PC-3 (cell line): ENCODE results near the gene CDC25A. TPM values are rescaled to one million over a fixed set of nuclear protein-coding genes. Genes with fewer than 3 reads are reported as not detected.
A peak's percentile ranks its signal among the peaks of the same experiment; 100 is the strongest.

Source experiments
- ATAC-seq: fragments of 200-7000 bp; cut with Tn5 transposase; 2 replicates; pipeline ENCODE4 v1.9.1; 2020; ENCODE audit warnings: mild to moderate bottlenecking, moderate library complexity
- BruUV-seq: library from RNA; stranded (reverse); fragments of 400-500 nt; replicated peaks from 2 replicates; lab custom pipeline; 2021; lab: Mats Ljungman, UMichigan
- CTCF ChIA-PET: fragments of 300-600 bp; sonication (Branson Sonifier 250); formaldehyde crosslinking; loops from one replicate; lab custom pipeline; 2022; ENCODE audit warnings: antibody characterized with exemption; lab: Charles Lee
- POLR2A ChIA-PET: fragments of 300-600 bp; sonication (Branson Sonifier 250); formaldehyde crosslinking; loops from one replicate; lab custom pipeline; 2022; ENCODE audit warnings: antibody characterized with exemption; ENCODE audit not compliant: unreplicated experiment; lab: Charles Lee
- DNase-seq: peaks from one replicate; pipeline ENCODE4 v3.0.0-alpha.2; 2015
- H2AFZ ChIP-seq: fragments of 300-600 bp; sonication (generic); 2 replicates; pipeline ENCODE4 v1.6.0; 2016; ENCODE audit warnings: antibody characterized with exemption, low read length
- H3F3A ChIP-seq: fragments of 300-600 bp; sonication (generic); one replicate; pipeline ENCODE4 v1.6.0; 2017; ENCODE audit warnings: antibody characterized with exemption, low read length, control low read depth, mild to moderate bottlenecking; ENCODE audit not compliant: unreplicated experiment
- H3K27ac ChIP-seq: fragments of 300-600 bp; sonication (generic); 2 replicates; pipeline ENCODE4 v1.5.1; 2016; ENCODE audit warnings: mild to moderate bottlenecking, low read length
- H3K27me3 ChIP-seq: fragments of 300-600 bp; sonication (generic); 2 replicates; pipeline ENCODE4 v1.6.1; 2016; ENCODE audit warnings: low read length, mixed read lengths
- H3K36me3 ChIP-seq: fragments of 300-600 bp; sonication (generic); 2 replicates; pipeline ENCODE4 v1.6.1; 2016; ENCODE audit warnings: low read depth, mixed run types, low read length, mixed read lengths
- H3K4me1 ChIP-seq: fragments of 300-600 bp; sonication (generic); 2 replicates; pipeline ENCODE4 v1.5.1; 2016; ENCODE audit warnings: low read length; ENCODE audit not compliant: insufficient read depth
- H3K4me2 ChIP-seq: fragments of 300-600 bp; sonication (generic); 2 replicates; pipeline ENCODE4 v1.6.0; 2016; ENCODE audit warnings: low read length
- H3K4me3 ChIP-seq: fragments of 300-600 bp; sonication (generic); 2 replicates; pipeline ENCODE4 v1.5.1; 2016; ENCODE audit warnings: mild to moderate bottlenecking, low read length, mixed read lengths
- H3K79me2 ChIP-seq: fragments of 300-600 bp; sonication (generic); 2 replicates; pipeline ENCODE4 v1.6.1; 2017; ENCODE audit warnings: low read length, mixed read lengths
- H3K9ac ChIP-seq: fragments of 300-600 bp; sonication (generic); 2 replicates; pipeline ENCODE4 v1.6.0; 2016; ENCODE audit warnings: mild to moderate bottlenecking, low read length
- H3K9me2 ChIP-seq: fragments of 300-600 bp; sonication (generic); replicated peaks from 2 replicates; pipeline ENCODE4 v1.6.1; 2016; ENCODE audit warnings: mixed run types, low read length, mixed read lengths
- H3K9me3 ChIP-seq: fragments of 300-600 bp; sonication (generic); 2 replicates; pipeline ENCODE4 v1.6.1; 2016; ENCODE audit warnings: low read length, mixed read lengths
- H4K20me1 ChIP-seq: fragments of 300-600 bp; sonication (generic); 2 replicates; pipeline ENCODE4 v1.6.1; 2016; ENCODE audit warnings: low read length, mixed read lengths
- CTCF ChIP-seq: fragments of 300-600 bp; sonication (generic); conservative IDR thresholded peaks from 2 replicates; pipeline ENCODE4 v1.5.1; 2017; ENCODE audit warnings: antibody characterized with exemption, low read depth, mild to moderate bottlenecking, low read length
- EZH2 ChIP-seq: fragments of 300-600 bp; sonication (generic); IDR thresholded peaks from one replicate; pipeline ENCODE4 v1.6.1; 2017; ENCODE audit warnings: antibody characterized with exemption, mild to moderate bottlenecking, low read length; ENCODE audit not compliant: unreplicated experiment
- EZH2phosphoT487 ChIP-seq: fragments of 300-600 bp; sonication (generic); IDR thresholded peaks from 2 replicates; pipeline ENCODE4 v1.6.1; 2018; ENCODE audit warnings: mild to moderate bottlenecking, antibody characterized with exemption, low read length, borderline replicate concordance
- intact Hi-C: fragments of 100-400 bp; cut with micrococcal nuclease; formaldehyde crosslinking; loops from 2 replicates; pipeline ENCODE4 v1.9.0; 2023
- total RNA-seq: library from RNA; depleted of rRNA; stranded (reverse); fragments of >200 nt; gene quantifications from 2 replicates; pipeline ENCODE4 v1.2.3, GENCODE V29; 2014

CDC25A gene
- total RNA-seq, 1 experiment from 2014 or later = 43.0 TPM

GRCh38 chr3:48226939-48227338, 38.7 kb upstream of the CDC25A start:
- H3F3A ChIP-seq = no peaks in the 10 kb centered on the region
- H3K9ac ChIP-seq = no peak overlapping the region
- no peak overlapping the region for H3K4me2 ChIP-seq
- no peaks in the 10 kb centered on the region for H4K20me1 ChIP-seq
- no TSS peak for BruUV-seq
- no peak overlapping the region for H3K27ac ChIP-seq
- no peak for DNase-seq
- H2AFZ ChIP-seq = no peak overlapping the region
- no peak overlapping the region for H3K4me3 ChIP-seq
- no peaks in the 10 kb centered on the region for H3K36me3 ChIP-seq
- H3K27me3 ChIP-seq = no peaks in the 10 kb centered on the region
- H3K9me2 ChIP-seq = no peaks in the 10 kb centered on the region
- H3K79me2 ChIP-seq = no peaks in the 10 kb centered on the region
- intact Hi-C loops = no loop called here
- ATAC-seq = no peak
- TF ChIP-seq CTCF (no peak), EZH2 (no peak), EZH2phosphoT487 (no peak)
- CTCF ChIA-PET = interaction anchor here (0.5 to 2.0 kb wide), 2 partner anchors 24 to 209 kb away, joined by 5 to 7 read pairs; no protein-coding TSS in a partner anchor
- POLR2A ChIA-PET = no interaction called here
- H3K4me1 ChIP-seq = peaks cover 12% of the 10 kb centered on the region
- H3K9me3 ChIP-seq = no peaks in the 10 kb centered on the region

GRCh38 chr3:48225587-48225986, 37.4 kb upstream of the CDC25A start:
- Histone ChIP-seq H3K36me3 (no peaks in the 10 kb centered on the region), H3F3A (no peaks in the 10 kb centered on the region), H3K4me3 (no peak overlapping the region), H3K9me3 (no peaks in the 10 kb centered on the region), H4K20me1 (no peaks in the 10 kb centered on the region), H3K79me2 (no peaks in the 10 kb centered on the region), H3K9me2 (no peaks in the 10 kb centered on the region), H3K9ac (no peak overlapping the region), H3K27me3 (no peaks in the 10 kb centered on the region), H3K27ac (no peak overlapping the region), H3K4me1 (peaks cover 12% of the 10 kb centered on the region), H2AFZ (no peak overlapping the region), H3K4me2 (no peak overlapping the region)
- no peak for TF ChIP-seq EZH2phosphoT487
- no peak for TF ChIP-seq CTCF
- no peak for TF ChIP-seq EZH2
- ATAC-seq = no peak
- intact Hi-C loops = no loop called here
- POLR2A ChIA-PET = no interaction called here
- BruUV-seq = no TSS peak
- CTCF ChIA-PET = interaction anchor here (2.0 kb wide), 1 partner anchor 210 kb away, joined by 7 read pairs; no protein-coding TSS in a partner anchor
- DNase-seq = no peak

- Histone ChIP-seq H2AFZ (no peak within 1 kb of the TSS), H3K27me3 (no peaks in the 10 kb centered on the region), H3F3A (no peaks in the 10 kb centered on the region), H3K4me1 (peaks cover 12% of the 10 kb centered on the region), H3K9me3 (no peaks in the 10 kb centered on the region), H3K9ac (no peak within 1 kb of the TSS), H3K4me3 (no peak within 1 kb of the TSS), H3K4me2 (no peak within 1 kb of the TSS), H3K27ac (no peak within 1 kb of the TSS), H3K79me2 (no peaks in the 10 kb centered on the region), H3K36me3 (no peaks in the 10 kb centered on the region), H4K20me1 (no peaks in the 10 kb centered on the region), H3K9me2 (no peaks in the 10 kb centered on the region)
- ChIA-PET POLR2A (no interaction called here), CTCF (no interaction called here)
- TF ChIP-seq EZH2phosphoT487 (no peak), EZH2 (no peak), CTCF (no peak)
- ATAC-seq (peak; percentile 68), DNase-seq (peak; percentile 91)
- BruUV-seq = no TSS peak
- intact Hi-C loops = no loop called here
Observed at GRCh38 chr3:48222616-48223513, 34.6 kb upstream of the CDC25A start, which contains the start of gene CAMP. TSS of gene CAMP (plus strand) at chr3:48223495. CDS start at chr3:48223512, 17 bp downstream.
